HG02938 (cell line): ENCODE measurements around the gene RIN3.
A peak's percentile ranks its signal among the peaks of the same experiment; 100 is the strongest.

Experiments
- ATAC-seq: cut with Tn5 transposase; IDR thresholded peaks from one replicate; pipeline ENCODE4 v1.9.1; 2021; ENCODE audit warnings: mild to moderate bottlenecking, moderate library complexity; ENCODE audit not compliant: unreplicated experiment

RIN3 gene

GRCh38 chr14:92570674-92571262 is 57.2 kb downstream of the RIN3 start:
- ATAC-seq = no peak

- ATAC-seq = no peak
Measured at GRCh38 chr14:92572050-92572449, 58.5 kb downstream of the RIN3 start.

- ATAC-seq = no peak
Measured at GRCh38 chr14:92573761-92574498, 60.3 kb downstream of the RIN3 start.

- ATAC-seq = no peak
Measured at GRCh38 chr14:92575061-92575747, 61.6 kb downstream of the RIN3 start.

- ATAC-seq = no peak
Measured at GRCh38 chr14:92575748-92576303, 62.2 kb downstream of the RIN3 start.

GRCh38 chr14:92577321-92577742 is 63.8 kb downstream of the RIN3 start:
- ATAC-seq = peak; percentile 77

- ATAC-seq = no peak
Measured at GRCh38 chr14:92578511-92578910, 64.9 kb downstream of the RIN3 start.

GRCh38 chr14:92579244-92579936 is 65.8 kb downstream of the RIN3 start:
- no peak for ATAC-seq

GRCh38 chr14:92581206-92581605 is 67.6 kb downstream of the RIN3 start:
- no peak for ATAC-seq

- ATAC-seq = no peak
Measured at GRCh38 chr14:92581966-92582566, 68.5 kb downstream of the RIN3 start.

- peak; percentile 50 for ATAC-seq
Measured at GRCh38 chr14:92582706-92583452, 69.3 kb downstream of the RIN3 start.

- no peak for ATAC-seq
Measured at GRCh38 chr14:92584220-92584619, 70.6 kb downstream of the RIN3 start.

GRCh38 chr14:92584816-92585215 is 71.2 kb downstream of the RIN3 start:
- no peak for ATAC-seq

GRCh38 chr14:92585981-92586937 is 72.7 kb downstream of the RIN3 start:
- ATAC-seq = peak; percentile 41

GRCh38 chr14:92586963-92587699 is 73.5 kb downstream of the RIN3 start:
- ATAC-seq = no peak

GRCh38 chr14:92587700-92588085 is 74.1 kb downstream of the RIN3 start:
- no peak for ATAC-seq

- no peak for ATAC-seq
Measured at GRCh38 chr14:92589213-92589852, 75.8 kb downstream of the RIN3 start.

- ATAC-seq = no peak
Measured at GRCh38 chr14:92590176-92590575, 76.6 kb downstream of the RIN3 start.
